Muscle layer of duodenum (tissue), 2 donors: ENCODE data around the gene VASH2.

Experiments
- H3K27ac ChIP-seq: one replicate; pipeline ENCODE4 v1.7.0; 2013; ENCODE audit warnings: mild to moderate bottlenecking, low read length
- H3K27me3 ChIP-seq: one replicate; pipeline ENCODE4 v1.7.0; 2013; ENCODE audit warnings: low read depth, mild to moderate bottlenecking, control low read depth, low read length
- H3K36me3 ChIP-seq, 2 donors: one replicate each; pipeline ENCODE4 v1.7.0; 2013; ENCODE audit warnings: low read length in 2 of 2, control low read depth in 1 of 2, mild to moderate bottlenecking in 1 of 2; ENCODE audit not compliant: insufficient read depth in 2 of 2, control insufficient read depth in 1 of 2
- H3K4me1 ChIP-seq, 2 donors: one replicate each; pipeline ENCODE4 v1.7.0; 2013; ENCODE audit warnings: low read length in 2 of 2, mild to moderate bottlenecking in 2 of 2, control low read depth in 1 of 2, moderate library complexity in 1 of 2; ENCODE audit not compliant: insufficient read depth in 2 of 2, control insufficient read depth in 1 of 2
- H3K4me3 ChIP-seq, 2 donors: one replicate each; pipeline ENCODE4 v1.7.0; 2013; ENCODE audit warnings: low read length in 2 of 2, low read depth in 1 of 2, mild to moderate bottlenecking in 1 of 2
- H3K9me3 ChIP-seq, 2 donors: one replicate each; pipeline ENCODE4 v1.7.0; 2013; ENCODE audit warnings: low read length in 2 of 2, control low read depth in 1 of 2, mild to moderate bottlenecking in 1 of 2; ENCODE audit not compliant: control insufficient read depth in 1 of 2
- donor health status: healthy.

Gene VASH2

GRCh38 chr1:212930986-212931678 lies 19.2 kb upstream of the VASH2 start:
- Histone ChIP-seq H3K4me3 (no peak overlapping the region), H3K27me3 (no peaks in the 10 kb centered on the region), H3K4me1 (no peaks in the 10 kb centered on the region), H3K36me3 (no peaks in the 10 kb centered on the region), H3K9me3 (no peaks in the 10 kb centered on the region), H3K27ac (no peak overlapping the region)

- H3K36me3 ChIP-seq, result no peaks in the 10 kb centered on the region
These were observed 16.4 kb upstream of the VASH2 start for GRCh38 chr1:212933815-212934471.

GRCh38 chr1:212935387-212935981 lies 14.9 kb upstream of the VASH2 start:
- H3K36me3 ChIP-seq, result no peaks in the 10 kb centered on the region
- H3K9me3 ChIP-seq, result no peaks in the 10 kb centered on the region
- H3K4me1 ChIP-seq, result no peaks in the 10 kb centered on the region
- H3K27me3 ChIP-seq, result no peaks in the 10 kb centered on the region
- H3K4me3 ChIP-seq, result no peak overlapping the region
- no peak overlapping the region for H3K27ac ChIP-seq

More at GRCh38 chr1:212933815-212934471, 16.4 kb upstream of the VASH2 start:
- no peaks in the 10 kb centered on the region for H3K4me1 ChIP-seq
- no peaks in the 10 kb centered on the region for H3K9me3 ChIP-seq
- H3K4me3 ChIP-seq, result no peak overlapping the region
- H3K27me3 ChIP-seq, result no peaks in the 10 kb centered on the region
- H3K27ac ChIP-seq, result no peak overlapping the region

GRCh38 chr1:212937034-212937433 lies 13.3 kb upstream of the VASH2 start:
- Histone ChIP-seq H3K9me3 (peaks cover 0 to 2% of the 10 kb centered on the region in 2 donors), H3K27me3 (no peaks in the 10 kb centered on the region), H3K36me3 (no peaks in the 10 kb centered on the region), H3K4me1 (no peaks in the 10 kb centered on the region), H3K27ac (no peak overlapping the region), H3K4me3 (no peak overlapping the region)

GRCh38 chr1:212938846-212939245 lies 11.5 kb upstream of the VASH2 start:
- no peaks in the 10 kb centered on the region for H3K4me1 ChIP-seq
- H3K9me3 ChIP-seq, result peaks cover 0 to 2% of the 10 kb centered on the region in 2 donors
- H3K27ac ChIP-seq, result no peak overlapping the region
- H3K27me3 ChIP-seq, result no peaks in the 10 kb centered on the region
- no peaks in the 10 kb centered on the region for H3K36me3 ChIP-seq
- no peak overlapping the region for H3K4me3 ChIP-seq

GRCh38 chr1:212941452-212941851 lies 8.9 kb upstream of the VASH2 start:
- Histone ChIP-seq H3K27me3 (no peaks in the 10 kb centered on the region), H3K4me1 (no peaks in the 10 kb centered on the region), H3K27ac (no peak overlapping the region), H3K4me3 (no peak overlapping the region), H3K36me3 (no peaks in the 10 kb centered on the region), H3K9me3 (peaks cover 0 to 2% of the 10 kb centered on the region in 2 donors)

GRCh38 chr1:212942679-212943392 lies 7.5 kb upstream of the VASH2 start:
- no peaks in the 10 kb centered on the region for H3K36me3 ChIP-seq
- no peak overlapping the region for H3K27ac ChIP-seq
- no peaks in the 10 kb centered on the region for H3K4me1 ChIP-seq
- H3K27me3 ChIP-seq, result no peaks in the 10 kb centered on the region
- peaks cover 0 to 2% of the 10 kb centered on the region in 2 donors for H3K9me3 ChIP-seq
- H3K4me3 ChIP-seq, result no peak overlapping the region

- no peaks in the 10 kb centered on the region for H3K4me1 ChIP-seq
- H3K4me3 ChIP-seq, result no peak overlapping the region
- no peaks in the 10 kb centered on the region for H3K27me3 ChIP-seq
- no peaks in the 10 kb centered on the region for H3K36me3 ChIP-seq
- no peak overlapping the region for H3K27ac ChIP-seq
- peaks cover 0 to 2% of the 10 kb centered on the region in 2 donors for H3K9me3 ChIP-seq
These were observed 7.0 kb upstream of the VASH2 start for GRCh38 chr1:212943393-212943710.

- H3K4me1 ChIP-seq, result no peaks in the 10 kb centered on the region
- no peak overlapping the region for H3K4me3 ChIP-seq
- H3K9me3 ChIP-seq, result peaks cover 0 to 2% of the 10 kb centered on the region in 2 donors
- peaks cover 3% of the 10 kb centered on the region for H3K27me3 ChIP-seq
- H3K36me3 ChIP-seq, result no peaks in the 10 kb centered on the region
- no peak overlapping the region for H3K27ac ChIP-seq
These were observed 6.0 kb upstream of the VASH2 start for GRCh38 chr1:212944229-212944901.

- H3K9me3 ChIP-seq, result peaks cover 0 to 2% of the 10 kb centered on the region in 2 donors
- H3K27me3 ChIP-seq, result peaks cover 10% of the 10 kb centered on the region
- H3K4me1 ChIP-seq, result no peaks in the 10 kb centered on the region
- H3K27ac ChIP-seq, result no peak overlapping the region
- H3K36me3 ChIP-seq, result no peaks in the 10 kb centered on the region
- no peak overlapping the region for H3K4me3 ChIP-seq
These were observed 5.3 kb upstream of the VASH2 start for GRCh38 chr1:212945056-212945455.
